Measurements from ENCODE around the gene PTPRA.
"Not testable (repeated sequence)": the region's sequence is repeated elsewhere in the genome, so short reads cannot be mapped to it uniquely, and the experiment has no call there.

Gene PTPRA, protein sequence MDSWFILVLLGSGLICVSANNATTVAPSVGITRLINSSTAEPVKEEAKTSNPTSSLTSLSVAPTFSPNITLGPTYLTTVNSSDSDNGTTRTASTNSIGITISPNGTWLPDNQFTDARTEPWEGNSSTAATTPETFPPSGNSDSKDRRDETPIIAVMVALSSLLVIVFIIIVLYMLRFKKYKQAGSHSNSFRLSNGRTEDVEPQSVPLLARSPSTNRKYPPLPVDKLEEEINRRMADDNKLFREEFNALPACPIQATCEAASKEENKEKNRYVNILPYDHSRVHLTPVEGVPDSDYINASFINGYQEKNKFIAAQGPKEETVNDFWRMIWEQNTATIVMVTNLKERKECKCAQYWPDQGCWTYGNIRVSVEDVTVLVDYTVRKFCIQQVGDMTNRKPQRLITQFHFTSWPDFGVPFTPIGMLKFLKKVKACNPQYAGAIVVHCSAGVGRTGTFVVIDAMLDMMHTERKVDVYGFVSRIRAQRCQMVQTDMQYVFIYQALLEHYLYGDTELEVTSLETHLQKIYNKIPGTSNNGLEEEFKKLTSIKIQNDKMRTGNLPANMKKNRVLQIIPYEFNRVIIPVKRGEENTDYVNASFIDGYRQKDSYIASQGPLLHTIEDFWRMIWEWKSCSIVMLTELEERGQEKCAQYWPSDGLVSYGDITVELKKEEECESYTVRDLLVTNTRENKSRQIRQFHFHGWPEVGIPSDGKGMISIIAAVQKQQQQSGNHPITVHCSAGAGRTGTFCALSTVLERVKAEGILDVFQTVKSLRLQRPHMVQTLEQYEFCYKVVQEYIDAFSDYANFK

DNA sequence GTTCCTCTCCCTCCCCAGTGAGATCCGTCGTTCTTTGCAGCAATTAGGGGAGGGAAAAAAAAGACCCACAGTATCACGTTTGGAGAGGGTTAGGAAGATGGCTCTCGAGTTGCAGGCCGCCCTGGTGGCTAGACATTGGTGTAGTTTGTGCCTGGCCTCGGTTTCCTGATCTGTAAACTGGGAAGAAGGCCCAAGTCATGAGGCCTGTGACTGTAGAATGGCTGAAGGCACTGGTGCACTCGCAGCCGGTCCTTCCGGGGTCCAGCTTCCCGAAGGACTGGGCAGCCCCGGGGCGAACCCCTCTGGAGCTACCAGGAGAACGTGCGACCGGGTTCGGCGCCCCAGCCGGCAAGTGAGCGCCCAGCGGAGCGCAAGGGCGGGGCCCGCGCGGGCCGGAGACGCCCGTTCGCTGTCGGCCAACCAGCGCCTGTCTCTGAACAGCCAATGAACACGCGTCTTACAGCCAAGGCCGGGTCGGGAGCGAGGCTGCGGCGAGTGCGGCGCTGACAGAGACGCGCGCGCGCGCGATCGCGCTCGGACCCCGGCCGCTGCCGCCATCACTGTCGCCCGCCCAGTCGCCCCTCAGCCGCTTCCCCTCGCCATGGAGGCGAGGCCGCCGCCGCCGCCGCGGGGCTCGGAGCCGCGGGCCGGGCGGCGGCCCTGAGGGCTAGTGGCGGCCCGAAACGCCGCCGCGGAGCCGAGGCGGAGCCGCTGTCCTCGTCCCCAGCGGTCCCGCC lies at the start of gene PTPRA:
PTPRA (plus strand) TSS at position 472 of the 737 bp plus-strand sequence. CDS start 90,797 bp downstream, outside the sequence.
- DNase-seq (ENCODE audit: low read depth in 2 of 2), result peak; percentile 81

DNA sequence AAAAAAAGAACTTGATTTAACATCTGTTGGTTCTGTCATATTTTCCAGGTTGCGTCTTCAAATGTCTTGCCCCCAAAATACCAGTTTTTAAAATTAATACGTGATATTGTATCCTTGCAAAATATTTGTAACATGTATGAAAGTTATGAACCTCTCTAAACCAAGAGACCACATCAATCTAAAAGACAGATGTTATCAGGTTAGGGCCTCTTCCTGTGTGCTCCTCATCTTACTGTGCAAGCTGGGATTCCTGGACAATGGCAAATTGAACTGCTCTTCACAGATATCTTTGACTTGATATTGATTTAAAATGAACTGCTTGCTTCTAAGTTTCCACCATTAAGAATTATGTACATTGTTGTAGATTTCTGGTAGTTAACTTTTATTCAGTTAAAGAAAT lies 47.5 kb upstream of the PTPRA start:
- no peak for DNase-seq (ENCODE audit: low read depth in 2 of 2)

DNA sequence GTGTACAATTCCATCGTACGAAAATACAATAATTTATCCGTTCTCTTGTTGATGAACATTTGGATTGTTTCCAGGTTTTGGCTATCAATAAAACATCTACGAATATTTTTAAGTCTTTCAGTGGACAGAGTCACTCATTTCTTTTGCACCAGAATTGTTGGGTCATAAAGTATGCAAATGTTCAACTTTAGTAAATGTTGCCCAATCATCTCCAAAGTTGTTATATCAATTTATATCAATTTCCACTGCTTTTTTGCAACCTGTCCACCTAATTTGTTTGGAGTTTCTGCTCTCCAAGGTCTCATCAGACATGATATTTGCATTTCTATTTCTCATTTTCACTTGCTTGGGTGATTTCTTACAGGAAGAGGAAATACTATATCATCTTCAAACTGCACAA lies 46.6 kb upstream of the PTPRA start:
- DNase-seq (ENCODE audit: low read depth in 2 of 2), result no peak

DNA sequence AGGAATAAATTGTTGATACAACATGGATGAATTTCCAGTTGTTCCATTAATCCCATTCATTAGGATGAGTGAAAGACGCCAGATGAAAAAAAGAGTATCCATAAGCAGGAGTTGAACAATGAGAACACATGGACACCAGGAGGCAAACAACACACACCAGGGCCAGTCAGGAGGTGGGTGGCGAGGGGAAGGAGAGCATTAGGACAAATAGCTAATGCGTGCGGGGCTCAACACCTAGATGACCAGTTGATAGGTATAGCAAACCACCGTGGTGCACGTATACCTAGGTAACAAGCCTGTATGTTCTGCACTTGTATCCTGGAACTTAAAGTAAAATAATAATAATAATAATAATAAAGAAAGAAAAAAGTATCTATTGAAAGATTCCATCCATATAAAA lies 43.9 kb upstream of the PTPRA start:
- no peak for DNase-seq (ENCODE audit: low read depth in 2 of 2)

DNA sequence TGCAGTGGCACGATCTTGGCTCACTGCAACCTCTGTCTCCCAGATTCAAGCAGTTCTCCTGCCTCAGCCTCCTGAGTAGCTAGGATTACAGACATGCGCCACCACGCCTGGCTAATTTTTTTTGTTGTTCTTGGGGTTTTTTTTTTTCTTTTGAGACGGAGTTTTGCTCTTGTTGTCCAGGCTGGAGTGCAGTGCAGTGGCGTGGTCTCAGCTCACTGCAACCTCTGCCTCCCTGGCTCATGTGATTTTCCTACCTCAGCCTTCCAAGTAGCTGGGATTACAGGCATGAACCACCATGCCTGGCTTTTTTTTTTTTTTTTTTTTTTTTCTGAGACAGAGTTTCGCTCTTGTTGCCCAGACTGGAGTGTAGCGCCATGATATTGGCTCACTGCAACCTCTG lies 42.1 kb upstream of the PTPRA start:
- not testable (repeated sequence) for DNase-seq (ENCODE audit: low read depth in 2 of 2)

DNA sequence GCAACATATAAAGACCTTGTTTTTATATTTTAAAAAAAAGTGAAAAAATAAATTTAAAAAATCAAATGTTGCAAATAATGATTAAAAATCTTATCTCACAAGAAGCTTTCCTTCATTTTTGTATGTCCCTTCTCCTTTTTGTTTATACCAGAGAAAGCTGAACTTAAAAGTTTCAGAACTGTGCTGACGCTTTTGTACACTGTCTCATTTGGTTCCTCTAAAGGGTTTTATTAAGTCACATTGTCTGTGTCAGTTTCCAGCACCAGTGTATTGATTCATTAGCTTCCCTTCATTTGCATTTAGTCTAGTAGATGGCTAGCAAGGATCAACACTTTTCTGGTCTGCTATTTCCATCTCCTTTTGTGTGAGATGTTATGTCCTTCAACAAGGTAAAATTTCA lies 39.5 kb upstream of the PTPRA start:
- DNase-seq (ENCODE audit: low read depth in 2 of 2), result no peak

DNA sequence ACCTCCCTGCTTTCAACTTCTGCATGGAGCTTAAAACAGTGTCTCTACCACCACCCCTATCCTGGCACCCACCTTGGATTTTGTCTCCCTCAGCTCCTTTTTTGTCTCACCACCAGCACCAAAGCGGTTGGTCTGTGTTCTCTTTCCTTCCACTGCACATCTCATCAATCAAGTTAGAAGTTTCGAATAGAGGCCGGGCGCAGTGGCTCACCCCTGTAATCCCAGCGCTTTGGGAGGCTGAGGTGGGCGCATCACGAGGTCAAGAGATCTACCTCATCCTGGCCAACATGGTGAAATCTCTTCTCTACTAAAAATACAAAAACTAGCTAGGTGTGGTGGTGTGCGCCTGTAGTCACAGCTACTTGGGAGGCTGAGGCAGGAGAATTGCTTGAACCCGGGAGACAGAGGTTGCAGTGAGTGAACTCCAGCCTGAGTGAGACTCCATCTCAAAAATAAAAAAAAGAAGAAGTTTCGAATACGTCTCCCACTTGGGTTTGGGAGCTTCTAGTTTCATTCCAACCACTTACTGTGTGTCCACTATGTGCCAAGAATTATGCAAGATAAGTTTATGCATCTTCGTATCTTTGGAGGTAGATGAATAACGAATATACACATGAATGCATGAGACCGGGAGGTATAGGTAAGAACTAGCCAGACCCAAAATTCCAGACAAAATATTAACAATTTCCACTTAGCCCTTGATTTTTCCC lies 38.7 kb upstream of the PTPRA start:
- DNase-seq (ENCODE audit: low read depth in 2 of 2), result no peak

DNA sequence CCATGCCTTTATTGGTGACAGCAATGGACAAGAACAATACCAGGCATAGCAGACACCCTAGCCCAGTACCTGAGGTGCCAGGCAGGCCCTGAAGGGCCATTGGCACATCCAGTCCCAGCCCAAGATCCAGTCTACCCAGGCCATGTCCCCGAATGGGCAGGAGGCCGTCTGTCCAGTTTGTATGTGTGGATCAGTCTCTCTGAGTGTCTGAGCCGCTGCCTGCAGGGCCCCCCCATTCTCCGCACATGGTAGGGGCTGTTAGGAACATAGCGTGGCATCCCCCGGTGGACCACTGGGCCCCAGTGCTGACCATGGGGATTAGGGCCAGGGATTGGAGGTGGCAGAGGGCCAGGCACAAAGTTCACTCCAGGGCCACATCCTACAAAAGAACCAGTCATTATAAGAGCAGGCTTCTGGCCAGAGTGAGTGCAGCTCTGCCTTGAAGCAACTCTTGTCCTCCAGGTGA lies 37.9 kb upstream of the PTPRA start:
- DNase-seq (ENCODE audit: low read depth in 2 of 2), result no peak

DNA sequence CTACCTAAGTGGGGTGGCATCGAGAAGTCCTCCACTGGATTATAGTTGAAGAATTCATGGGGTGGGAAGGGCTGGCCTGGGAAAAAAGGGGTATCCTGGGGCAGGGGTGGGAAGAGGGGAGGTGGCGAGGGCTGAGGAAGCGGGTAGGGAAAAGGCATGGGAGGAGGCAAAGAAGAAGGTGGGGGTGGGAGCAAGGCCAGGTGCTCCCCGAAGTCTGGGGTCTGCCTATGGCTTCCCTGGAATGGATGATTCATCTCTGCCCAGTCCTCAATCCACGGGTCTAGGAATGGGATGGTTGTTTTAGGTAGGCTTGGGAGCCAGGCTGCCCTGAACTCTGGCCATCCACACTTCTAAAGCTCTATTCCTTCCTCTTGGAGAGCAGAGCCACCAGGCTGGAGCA lies 37.2 kb upstream of the PTPRA start:
- DNase-seq (ENCODE audit: low read depth in 2 of 2), result no peak

DNA sequence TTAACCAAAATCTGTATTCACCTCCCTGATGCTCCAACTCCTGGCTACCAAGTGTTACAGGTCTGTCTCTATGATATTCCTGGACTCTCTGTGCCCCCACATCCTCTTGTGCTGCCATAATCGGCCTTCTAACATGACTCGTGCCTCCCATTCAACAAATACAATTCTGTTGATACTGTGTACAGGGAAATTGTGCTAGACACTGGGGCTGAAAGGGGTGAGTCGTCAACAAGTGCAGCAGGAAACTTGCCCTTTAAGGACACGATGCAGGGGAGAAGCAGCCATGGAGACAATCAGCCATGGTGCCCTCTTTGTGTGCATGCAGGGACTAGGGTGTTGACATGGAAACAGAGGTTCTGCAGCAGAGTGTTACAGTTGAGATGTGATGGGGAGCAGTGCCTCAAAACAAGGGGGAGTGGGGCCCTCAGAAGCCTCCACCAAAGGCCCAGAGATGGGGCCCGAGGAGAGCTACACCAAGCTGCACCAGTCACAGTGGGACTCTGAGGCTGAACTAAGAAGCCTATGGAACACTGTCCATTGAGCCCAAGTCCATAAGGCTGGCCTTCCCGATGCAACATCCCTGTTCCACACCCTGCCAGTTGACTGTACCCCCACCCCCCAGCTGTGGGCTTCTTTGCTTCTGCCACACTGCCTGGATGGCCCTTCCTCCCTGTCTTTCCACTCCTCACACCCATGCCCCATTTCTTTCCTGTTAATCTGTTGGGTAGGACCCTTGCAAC lies 35.9 kb upstream of the PTPRA start:
- no peak for DNase-seq (ENCODE audit: low read depth in 2 of 2)

DNA sequence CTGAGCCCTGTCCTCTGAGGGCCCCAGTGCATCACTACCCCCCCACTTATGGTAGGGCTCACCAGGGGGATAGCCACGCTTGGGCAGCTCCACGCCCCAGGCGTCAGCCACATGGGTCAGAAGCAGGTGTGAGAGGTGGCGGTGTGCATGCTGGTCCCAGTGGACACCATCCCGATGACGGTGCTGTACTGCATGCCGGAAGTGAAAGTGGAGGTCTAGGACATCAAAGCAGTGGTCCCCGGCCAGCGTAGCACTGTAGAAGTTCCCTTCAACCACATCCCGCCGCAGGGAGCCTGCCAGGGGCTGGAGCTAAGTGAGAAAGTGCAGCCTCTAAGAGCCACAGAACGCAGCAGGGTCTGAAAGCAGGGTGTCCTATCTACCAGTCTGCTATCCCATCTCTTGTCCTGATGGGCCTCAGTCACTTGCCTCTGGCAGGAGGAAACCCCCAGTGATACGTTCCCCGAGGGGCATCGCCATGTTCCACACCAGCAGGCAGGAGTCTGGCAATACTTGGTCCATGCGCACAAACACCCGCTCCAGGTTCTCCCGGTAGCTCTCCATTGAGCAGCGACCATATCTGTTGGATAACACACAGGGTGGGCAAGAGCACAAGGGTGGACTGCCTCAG lies 35.0 kb upstream of the PTPRA start:
- DNase-seq (ENCODE audit: low read depth in 2 of 2), result no peak

DNA sequence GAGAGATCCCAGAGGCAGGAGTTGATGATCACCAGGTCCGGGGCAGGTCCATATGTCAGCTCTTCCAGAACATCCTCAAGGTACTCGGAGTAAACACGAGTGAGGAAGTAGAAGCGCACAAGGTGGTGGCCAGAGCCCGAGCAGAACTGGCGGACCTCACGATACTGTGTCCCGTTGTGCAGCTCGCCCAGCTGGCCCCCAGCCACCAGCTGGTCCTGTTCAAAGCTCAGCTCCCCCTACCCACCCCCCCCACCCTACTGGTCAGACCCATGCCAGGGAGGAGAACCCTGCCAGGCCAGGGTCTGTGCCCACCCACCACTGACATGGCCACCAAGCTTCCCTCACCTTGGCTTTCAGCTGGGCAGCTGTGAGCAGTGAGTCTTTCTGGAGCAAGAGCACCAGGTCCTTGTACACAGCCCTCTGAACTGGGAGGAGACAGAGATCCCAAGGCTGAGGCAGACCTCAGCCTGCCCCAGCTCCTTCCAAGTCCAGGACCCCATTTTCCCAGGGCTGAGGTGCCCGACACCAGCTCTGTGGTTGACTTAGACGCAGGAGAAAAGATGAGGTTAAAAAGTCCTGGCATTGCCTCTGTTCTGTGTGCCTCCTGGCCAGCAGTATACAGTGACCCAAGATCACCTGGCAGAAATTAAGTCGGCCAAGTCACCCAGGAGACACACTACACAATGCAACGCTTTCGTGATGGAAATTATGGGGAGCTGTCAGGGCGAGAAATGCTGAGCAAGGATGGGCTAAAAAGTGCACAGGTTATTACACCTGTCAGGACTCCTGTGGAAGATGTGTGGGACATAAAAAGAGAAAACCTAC lies 34.2 kb upstream of the PTPRA start:
- no peak for DNase-seq (ENCODE audit: low read depth in 2 of 2)

DNA sequence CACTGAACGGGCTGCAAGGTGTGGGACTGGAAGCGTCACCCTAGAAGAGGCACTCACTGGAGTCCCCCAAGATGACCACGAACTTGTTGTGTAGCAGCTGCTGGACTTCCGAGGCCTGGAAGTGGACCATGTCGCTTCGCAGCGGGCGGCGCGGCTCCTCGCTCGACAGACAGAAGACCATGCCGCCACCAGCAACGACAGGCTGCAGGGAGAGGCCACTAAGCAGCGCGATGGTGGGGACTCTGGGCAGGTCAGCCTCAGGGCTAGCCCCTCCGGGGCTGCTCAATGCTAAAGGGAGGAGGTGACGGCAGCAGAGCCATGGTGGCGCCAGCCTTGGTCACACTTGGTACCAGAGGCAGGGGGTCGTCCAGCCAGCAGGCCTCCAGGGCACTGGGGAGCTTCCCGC lies 33.5 kb upstream of the PTPRA start:
- DNase-seq (ENCODE audit: low read depth in 2 of 2), result no peak

DNA sequence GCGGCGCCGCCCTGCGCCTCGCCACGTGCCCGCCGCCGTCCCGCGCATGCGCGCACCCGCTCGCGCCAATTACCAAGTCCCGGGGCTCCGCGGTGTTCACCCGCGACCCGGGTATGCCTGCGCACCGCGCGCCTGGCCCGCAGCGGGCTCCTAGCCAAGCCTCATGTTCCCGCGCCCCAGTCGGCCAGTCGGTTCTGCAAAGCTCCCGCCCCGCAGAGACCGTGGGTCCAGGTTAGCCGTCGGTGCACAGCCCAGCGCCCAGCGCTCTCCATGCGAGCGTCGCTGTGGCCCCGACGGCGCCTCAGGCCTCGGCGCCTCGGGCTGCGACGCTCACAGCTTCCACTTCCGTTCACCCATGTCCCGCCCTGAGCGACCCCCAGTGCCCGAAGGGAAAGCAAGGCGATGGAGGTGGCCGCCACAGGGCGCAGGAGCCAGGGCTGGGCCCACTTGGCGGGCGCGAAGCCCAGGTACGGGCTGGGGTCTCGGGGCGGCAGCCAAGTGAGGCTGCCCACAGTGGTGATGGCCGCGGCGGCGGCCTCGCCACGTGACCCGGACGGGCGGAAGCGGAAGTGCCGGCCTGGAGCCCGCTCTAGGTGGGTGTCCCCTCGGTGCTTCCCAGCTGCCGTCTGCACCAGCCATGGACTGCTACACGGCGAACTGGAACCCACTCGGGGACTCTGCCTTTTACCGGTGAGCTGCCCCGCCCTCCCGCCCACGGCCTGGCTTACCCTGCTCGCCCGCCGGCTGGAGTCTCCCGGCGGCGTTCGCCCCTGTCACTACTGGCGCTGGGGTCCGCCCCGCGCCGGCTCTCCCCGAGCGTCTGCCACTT lies 32.9 kb upstream of the PTPRA start, which contains the start of the genes PCED1A and VPS16:
PCED1A (minus strand) TSS at position 518 of the 829 bp plus-strand sequence. CDS start 743 bp downstream, outside the sequence.
VPS16 (plus strand) TSS at position 608 of the 829 bp plus-strand sequence; CDS start at position 638, 30 bp downstream.
- peak; percentile 74 to 81 for DNase-seq (ENCODE audit: low read depth in 2 of 2)

DNA sequence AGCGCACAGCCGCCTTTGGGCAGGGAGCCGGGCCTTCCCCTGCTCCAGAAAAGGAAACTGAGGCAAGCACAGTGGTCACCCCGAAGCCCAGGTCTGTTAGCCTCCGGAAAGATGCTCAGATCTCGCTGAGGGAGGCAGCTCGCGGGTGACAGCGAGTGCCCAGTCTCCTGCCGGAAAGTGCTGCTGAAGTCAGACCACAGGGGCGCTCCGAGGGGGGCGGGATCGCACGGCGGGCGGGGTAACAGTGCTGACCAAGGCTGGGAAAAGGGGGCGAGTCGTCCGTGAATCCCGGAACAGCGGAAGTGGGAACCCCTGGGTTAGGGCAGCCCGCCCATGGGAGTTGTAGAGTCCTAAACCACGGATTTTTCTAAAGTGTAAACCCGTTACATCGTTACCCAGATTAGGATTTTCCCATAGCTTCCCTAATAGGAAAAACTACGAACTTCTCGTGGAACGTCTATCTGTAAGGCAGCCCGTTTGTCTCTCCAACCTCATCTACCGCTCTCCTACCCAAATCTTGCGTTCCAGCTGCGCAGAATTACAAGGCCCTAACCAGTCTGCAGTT lies 32.2 kb upstream of the PTPRA start:
- DNase-seq (ENCODE audit: low read depth in 2 of 2), result no peak

DNA sequence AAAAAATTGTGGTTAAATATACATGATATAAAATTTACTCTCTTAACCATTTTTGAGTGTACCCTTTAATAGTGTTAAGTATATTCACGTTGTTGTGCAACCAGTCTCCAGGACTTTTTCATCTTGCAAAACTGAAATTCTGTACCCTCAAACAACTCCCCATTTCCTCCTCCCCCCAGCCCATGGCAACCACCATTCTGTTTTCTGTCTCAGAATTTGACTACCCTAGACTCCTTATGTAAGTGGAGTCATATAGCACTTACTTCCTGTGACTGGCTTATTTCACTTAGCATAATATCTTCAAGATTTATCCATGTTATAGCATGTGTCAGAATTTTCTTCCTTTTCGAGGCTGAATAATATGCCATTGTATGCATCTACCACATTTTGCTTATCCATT lies 27.7 kb upstream of the PTPRA start:
- no peak for DNase-seq (ENCODE audit: low read depth in 2 of 2)

DNA sequence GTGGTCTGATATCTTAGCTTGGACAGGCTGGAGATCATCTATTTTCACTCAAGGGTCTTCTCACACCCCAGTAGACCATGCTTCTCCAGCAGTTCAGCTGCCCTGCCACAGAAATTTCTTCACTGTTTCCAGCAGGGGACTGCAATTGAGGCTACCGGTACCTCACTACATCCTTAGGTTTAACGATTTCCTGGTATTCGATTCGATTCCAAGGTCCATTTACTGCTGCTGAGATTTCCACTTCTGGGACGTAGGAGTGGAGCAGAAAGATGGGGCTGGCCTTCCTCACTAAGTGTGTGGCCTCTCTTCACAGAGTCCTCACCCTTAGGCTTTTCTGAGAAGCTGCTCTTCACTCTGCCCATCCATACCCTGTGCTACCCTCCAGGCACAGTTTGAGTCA lies 26.6 kb upstream of the PTPRA start:
- DNase-seq (ENCODE audit: low read depth in 2 of 2), result no peak

DNA sequence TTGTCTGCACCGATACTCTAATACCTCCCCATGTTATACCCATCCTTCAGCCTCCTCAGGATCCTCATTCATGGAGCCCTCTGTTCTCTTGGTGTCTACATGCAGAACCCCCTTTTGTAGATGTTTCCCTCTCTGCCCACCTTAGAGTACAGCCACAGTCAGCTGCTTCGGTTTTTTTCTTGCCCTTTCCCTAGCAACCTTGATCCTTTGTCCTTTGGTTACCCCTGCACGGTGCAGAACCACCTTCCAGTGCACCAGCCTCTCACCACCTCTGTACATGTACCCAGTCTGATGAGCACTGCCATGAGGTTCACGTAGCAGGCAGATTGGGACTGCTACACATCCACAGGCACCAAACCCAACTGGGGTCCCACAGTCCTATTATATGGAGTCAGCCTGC lies 25.5 kb upstream of the PTPRA start:
- no peak for DNase-seq (ENCODE audit: low read depth in 2 of 2)
